ENCODE data around the gene ASTN2. TPM values are rescaled to one million over a fixed set of nuclear protein-coding genes. Genes with fewer than 3 reads are reported as not detected.

ASTN2 gene
- total RNA-seq, 4 donors from 2014 or later, result 0.97 to 4.7 (median 3.0) TPM

- no peak overlapping the region for H3K4me3 ChIP-seq (ENCODE audit: low read depth, poor library complexity, severe bottlenecking)
- TF ChIP-seq POLR2A (IDR thresholded peaks at IDR 0.05) (no peak), CTCF (IDR thresholded peaks at IDR 0.05) (no peak)
- DNase-seq (ENCODE audit: low spot score in 2 of 2), result no peak
- intact Hi-C loops (cut with DNase I; ENCODE audit: low total_unique reads), result no loop called here
- 62 to 69% methylated on average over 3 of the region's 3 CpGs for WGBS, 2 donors
Observed at GRCh38 chr9:117306032-117306431, 108.8 kb downstream of the ASTN2 start.

- intact Hi-C loops (cut with DNase I; ENCODE audit: low total_unique reads), result no loop called here
- WGBS, 2 donors, result 88 to 90% methylated on average over 2 of the region's 2 CpGs
- no peak for TF ChIP-seq CTCF (IDR thresholded peaks at IDR 0.05)
- no peak for TF ChIP-seq POLR2A (IDR thresholded peaks at IDR 0.05)
- no peak overlapping the region for H3K4me3 ChIP-seq (ENCODE audit: low read depth, poor library complexity, severe bottlenecking)
- DNase-seq (ENCODE audit: low spot score in 2 of 2), result no peak
Observed at GRCh38 chr9:117305454-117305853, 109.4 kb downstream of the ASTN2 start.

GRCh38 chr9:117304549-117304948 lies 110.3 kb downstream of the ASTN2 start:
- intact Hi-C loops (cut with DNase I; ENCODE audit: low total_unique reads), result no loop called here
- H3K4me3 ChIP-seq (ENCODE audit: low read depth, poor library complexity, severe bottlenecking), result no peak overlapping the region
- no peak for DNase-seq (ENCODE audit: low spot score in 2 of 2)
- WGBS, 2 donors, result 54 to 63% methylated on average over 5 of the region's 5 CpGs
- TF ChIP-seq POLR2A (IDR thresholded peaks at IDR 0.05), result no peak
- no peak for TF ChIP-seq CTCF (IDR thresholded peaks at IDR 0.05)

GRCh38 chr9:117303643-117304230 lies 111.1 kb downstream of the ASTN2 start:
- WGBS, 2 donors, result 87 to 93% methylated on average over 5 of the region's 5 CpGs
- no peak for TF ChIP-seq CTCF (IDR thresholded peaks at IDR 0.05)
- TF ChIP-seq POLR2A (IDR thresholded peaks at IDR 0.05), result no peak
- intact Hi-C loops (cut with DNase I; ENCODE audit: low total_unique reads), result no loop called here
- no peak for DNase-seq (ENCODE audit: low spot score in 2 of 2)
- no peak overlapping the region for H3K4me3 ChIP-seq (ENCODE audit: low read depth, poor library complexity, severe bottlenecking)

- 76 to 78% methylated on average over 2 of the region's 2 CpGs for WGBS, 2 donors
- TF ChIP-seq POLR2A (IDR thresholded peaks at IDR 0.05), result no peak
- no peak for TF ChIP-seq CTCF (IDR thresholded peaks at IDR 0.05)
- no peak for DNase-seq (ENCODE audit: low spot score in 2 of 2)
- intact Hi-C loops (cut with DNase I; ENCODE audit: low total_unique reads), result no loop called here
- no peak overlapping the region for H3K4me3 ChIP-seq (ENCODE audit: low read depth, poor library complexity, severe bottlenecking)
Observed at GRCh38 chr9:117302487-117302886, 112.4 kb downstream of the ASTN2 start.

All from lower leg skin (tissue), 4 donors.